ENCODE data around the gene CAB39L. TPM values are rescaled to one million over a fixed set of nuclear protein-coding genes. Genes with fewer than 3 reads are reported as not detected.

The CAB39L gene
- polyA plus RNA-seq, 2 of the 4 experiments (the other 2 are of a cell fraction) = 2.3 to 5.2 TPM

GRCh38 chr13:49305792-49306425 is 138.0 kb downstream of the CAB39L start:
- no peak for FAIRE-seq
- WGBS (ENCODE audit: missing lambda C conversion rate) = 83% methylated on average over 12 of the region's 15 CpGs
- H3K4me1 ChIP-seq = peaks cover 11% of the 10 kb centered on the region; the same call in 1 of the 3 replicates
- ChIA-PET POLR2A (no interaction called here), CTCF (interaction anchor here (0.7 to 1.5 kb wide), 3 partner anchors 8 to 132 kb away, joined by 3 to 4 read pairs (median 3); no protein-coding TSS in a partner anchor)
- no peak overlapping the region for H3K4me2 ChIP-seq
- no peak for DNase-seq (ENCODE audit: low read depth in 1 of 2, low spot score in 1 of 2)
- H3K9me3 ChIP-seq = no peaks in the 10 kb centered on the region
- H3K27ac ChIP-seq = no peak overlapping the region
- TF ChIP-seq RARB (CRISPR knock-in tag; IDR thresholded peaks at IDR 0.05) (no peak), JUN (IDR thresholded peaks at IDR 0.05) (no peak), FOSB (CRISPR knock-in tag; IDR thresholded peaks at IDR 0.05) (no peak), HDAC2 (IDR thresholded peaks at IDR 0.05) (no peak), SMC3 (IDR thresholded peaks at IDR 0.05) (no peak), KDM1A (IDR thresholded peaks at IDR 0.05; ENCODE audit: low read depth) (no peak), ZNF302 (CRISPR knock-in tag; IDR thresholded peaks at IDR 0.05) (no peak), BHLHE40 (IDR thresholded peaks at IDR 0.05; ENCODE audit: low read depth, low read length) (no peak), HEYL (CRISPR knock-in tag; IDR thresholded peaks at IDR 0.05) (no peak), EP300 (IDR thresholded peaks at IDR 0.05) (no peak), MAFK (IDR thresholded peaks at IDR 0.05; ENCODE audit: partially characterized antibody) (no peak), FOXS1 (CRISPR knock-in tag; IDR thresholded peaks at IDR 0.05) (no peak), ZC3H11A (IDR thresholded peaks at IDR 0.05) (no peak), SREBF2 (IDR thresholded peaks at IDR 0.05) (no peak), RFX5 (IDR thresholded peaks at IDR 0.05) (no peak), REST (IDR thresholded peaks at IDR 0.05) (no peak)
- TF ChIP-seq, protein P1, sequence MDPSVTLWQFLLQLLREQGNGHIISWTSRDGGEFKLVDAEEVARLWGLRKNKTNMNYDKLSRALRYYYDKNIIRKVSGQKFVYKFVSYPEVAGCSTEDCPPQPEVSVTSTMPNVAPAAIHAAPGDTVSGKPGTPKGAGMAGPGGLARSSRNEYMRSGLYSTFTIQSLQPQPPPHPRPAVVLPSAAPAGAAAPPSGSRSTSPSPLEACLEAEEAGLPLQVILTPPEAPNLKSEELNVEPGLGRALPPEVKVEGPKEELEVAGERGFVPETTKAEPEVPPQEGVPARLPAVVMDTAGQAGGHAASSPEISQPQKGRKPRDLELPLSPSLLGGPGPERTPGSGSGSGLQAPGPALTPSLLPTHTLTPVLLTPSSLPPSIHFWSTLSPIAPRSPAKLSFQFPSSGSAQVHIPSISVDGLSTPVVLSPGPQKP (IDR thresholded peaks at IDR 0.05; ENCODE audit: low read depth, low read length) = no peak
- ATAC-seq = no peak
- H3K4me3 ChIP-seq = no peak overlapping the region

GRCh38 chr13:49304763-49305700 is 138.8 kb downstream of the CAB39L start:
- ATAC-seq (no peak), FAIRE-seq (no peak), DNase-seq (ENCODE audit: low read depth in 1 of 2, low spot score in 1 of 2) (no peak)
- Histone ChIP-seq H3K27ac (no peak overlapping the region), H3K4me1 (peaks cover 11% of the 10 kb centered on the region; the same call in 1 of the 3 replicates), H3K4me2 (no peak overlapping the region), H3K9me3 (no peaks in the 10 kb centered on the region), H3K4me3 (no peak overlapping the region)
- ChIA-PET CTCF (interaction anchor here (1.2 to 1.5 kb wide), 2 partner anchors 132 to 133 kb away, joined by 3 read pairs; no protein-coding TSS in a partner anchor), POLR2A (no interaction called here)
- WGBS (ENCODE audit: missing lambda C conversion rate) = 88% methylated on average over 24 of the region's 25 CpGs
- no peak for TF ChIP-seq HOXB5 (CRISPR knock-in tag; IDR thresholded peaks at IDR 0.05)
- TF ChIP-seq MAFK (IDR thresholded peaks at IDR 0.05; ENCODE audit: partially characterized antibody) = peak; percentile 72
